BE2C (cell line): Measurements from ENCODE around the gene GUCD1.

ENCODE experiments used
- DNase-seq: peaks from one replicate; pipeline ENCODE4 v3.0.0-alpha.2; 2020
- H3K27me3 ChIP-seq: fragments of 250-450 bp; sonication (Bioruptor Pico); 2 replicates; pipeline ENCODE4 v1.5.1; 2020; ENCODE audit warnings: mild to moderate bottlenecking
- H3K36me3 ChIP-seq: fragments of 250-450 bp; sonication (Bioruptor Pico); 2 replicates; pipeline ENCODE4 v1.5.1; 2020; ENCODE audit warnings: mild to moderate bottlenecking
- H3K4me1 ChIP-seq: fragments of 250-450 bp; sonication (Bioruptor Pico); 2 replicates; pipeline ENCODE4 v1.5.1; 2020
- H3K4me3 ChIP-seq: 2 replicates; pipeline ENCODE4 v1.5.1; 2011; ENCODE audit warnings: low read depth, low read length
- H3K9me3 ChIP-seq: fragments of 250-450 bp; sonication (Bioruptor Pico); 2 replicates; pipeline ENCODE4 v1.5.1; 2020
- TF ChIP-seq, protein P1 (sequence below): IDR thresholded peaks from 2 replicates; pipeline ENCODE4 v1.5.1; 2012; ENCODE audit warnings: mild to moderate bottlenecking, low read depth, low read length

Gene GUCD1

DNA sequence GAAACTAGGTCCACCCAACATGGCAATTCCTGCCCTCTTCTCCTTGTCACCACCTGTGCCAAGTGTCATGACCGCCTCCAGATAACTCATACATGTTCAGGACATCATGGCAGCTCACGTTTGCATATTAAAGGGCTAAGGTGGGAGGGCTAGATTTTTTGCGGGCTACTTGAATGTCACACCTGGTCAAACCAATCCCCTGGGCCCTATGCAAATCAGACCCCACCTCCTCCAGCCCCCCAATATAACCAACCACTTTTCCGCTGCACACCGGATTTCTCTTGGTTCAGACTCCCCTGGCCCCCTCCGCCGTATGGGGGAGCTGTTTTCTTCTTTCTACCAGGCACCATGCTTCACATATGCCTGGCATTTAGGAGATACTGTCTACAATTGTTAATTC is 47.2 kb downstream of the GUCD1 start:
- Histone ChIP-seq H3K4me3 (no peak overlapping the region), H3K27me3 (no peaks in the 10 kb centered on the region), H3K9me3 (no peaks in the 10 kb centered on the region), H3K4me1 (peaks cover 19% of the 10 kb centered on the region), H3K36me3 (no peaks in the 10 kb centered on the region)
- no peak for DNase-seq
- TF ChIP-seq, protein P1, sequence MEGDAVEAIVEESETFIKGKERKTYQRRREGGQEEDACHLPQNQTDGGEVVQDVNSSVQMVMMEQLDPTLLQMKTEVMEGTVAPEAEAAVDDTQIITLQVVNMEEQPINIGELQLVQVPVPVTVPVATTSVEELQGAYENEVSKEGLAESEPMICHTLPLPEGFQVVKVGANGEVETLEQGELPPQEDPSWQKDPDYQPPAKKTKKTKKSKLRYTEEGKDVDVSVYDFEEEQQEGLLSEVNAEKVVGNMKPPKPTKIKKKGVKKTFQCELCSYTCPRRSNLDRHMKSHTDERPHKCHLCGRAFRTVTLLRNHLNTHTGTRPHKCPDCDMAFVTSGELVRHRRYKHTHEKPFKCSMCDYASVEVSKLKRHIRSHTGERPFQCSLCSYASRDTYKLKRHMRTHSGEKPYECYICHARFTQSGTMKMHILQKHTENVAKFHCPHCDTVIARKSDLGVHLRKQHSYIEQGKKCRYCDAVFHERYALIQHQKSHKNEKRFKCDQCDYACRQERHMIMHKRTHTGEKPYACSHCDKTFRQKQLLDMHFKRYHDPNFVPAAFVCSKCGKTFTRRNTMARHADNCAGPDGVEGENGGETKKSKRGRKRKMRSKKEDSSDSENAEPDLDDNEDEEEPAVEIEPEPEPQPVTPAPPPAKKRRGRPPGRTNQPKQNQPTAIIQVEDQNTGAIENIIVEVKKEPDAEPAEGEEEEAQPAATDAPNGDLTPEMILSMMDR: no peak

DNA sequence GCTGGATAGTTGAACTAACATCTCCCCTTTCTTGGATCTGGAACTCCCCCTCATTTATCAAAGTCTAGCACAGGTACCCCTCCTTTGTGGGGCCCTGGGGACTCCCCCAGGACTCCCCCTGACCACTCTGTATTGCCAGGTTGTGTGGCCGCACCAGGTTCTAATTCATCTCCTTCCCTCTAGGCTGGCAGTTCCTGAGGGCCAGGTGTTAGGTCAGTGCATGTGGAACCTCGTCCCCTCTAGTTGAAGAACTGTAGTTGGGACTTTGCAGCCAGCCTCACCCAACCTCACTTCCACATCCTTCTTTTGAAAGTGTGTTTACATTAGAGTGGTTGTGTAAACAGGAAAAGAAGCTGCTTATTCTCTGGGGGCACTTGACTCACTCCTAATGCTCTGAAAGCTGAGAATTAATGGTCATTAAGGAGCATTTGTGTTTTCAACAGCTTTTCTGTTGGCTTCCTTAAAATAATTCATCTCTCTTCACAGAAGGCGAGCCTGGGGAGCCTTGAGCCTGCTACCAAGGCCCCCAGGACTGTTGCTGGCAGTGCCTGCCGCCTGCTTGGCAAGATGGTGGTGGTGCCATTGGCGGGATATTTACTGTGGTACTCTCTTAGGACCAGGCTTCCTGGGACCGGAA is 48.0 kb downstream of the GUCD1 start:
- no peak for DNase-seq
- TF ChIP-seq, protein P1: no peak
- Histone ChIP-seq H3K4me1 (peaks cover 19% of the 10 kb centered on the region), H3K27me3 (no peaks in the 10 kb centered on the region), H3K9me3 (no peaks in the 10 kb centered on the region), H3K4me3 (no peak overlapping the region), H3K36me3 (no peaks in the 10 kb centered on the region)

DNA sequence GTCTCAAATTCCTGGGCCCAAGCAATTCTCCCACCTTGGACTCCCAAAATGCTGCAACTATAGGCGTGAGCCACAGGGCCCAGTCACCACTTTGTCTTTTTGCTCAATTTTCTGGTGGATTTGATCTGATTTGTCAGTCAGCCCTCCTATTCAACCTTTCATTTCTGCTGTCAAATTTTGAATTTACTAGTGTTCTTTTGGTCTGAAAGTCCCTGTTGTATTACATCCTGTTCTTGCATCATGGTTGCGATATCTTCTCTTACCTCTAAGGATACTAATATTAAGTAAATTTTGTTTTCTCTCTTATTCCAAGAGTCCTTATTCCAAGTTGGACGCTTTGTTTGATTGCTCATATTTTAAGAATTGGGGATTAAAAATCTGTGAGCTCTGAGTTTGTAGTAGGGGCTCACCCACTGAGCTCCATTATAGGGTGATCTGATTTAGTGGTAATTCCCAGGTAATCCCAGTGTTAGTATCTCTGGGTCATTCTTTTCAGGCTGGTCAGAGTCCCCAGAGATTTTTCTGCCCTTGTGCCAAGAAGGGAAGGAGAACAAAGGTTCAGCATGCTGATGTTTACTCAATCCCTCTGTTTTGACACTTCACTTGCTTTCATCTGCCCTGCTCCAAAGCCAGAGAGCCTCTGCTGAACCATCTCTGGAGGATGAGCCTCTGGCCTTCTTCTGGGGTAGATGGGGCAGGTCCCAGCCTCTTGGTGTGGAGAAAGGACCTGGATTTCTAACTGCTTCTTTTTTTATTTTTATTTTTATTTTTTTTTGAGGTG is 49.8 kb downstream of the GUCD1 start:
- TF ChIP-seq, protein P1: no peak
- H3K4me1 ChIP-seq: peaks cover 16% of the 10 kb centered on the region
- no peak overlapping the region for H3K4me3 ChIP-seq
- no peaks in the 10 kb centered on the region for H3K27me3 ChIP-seq
- no peaks in the 10 kb centered on the region for H3K36me3 ChIP-seq
- DNase-seq: no peak
- H3K9me3 ChIP-seq: no peaks in the 10 kb centered on the region

DNA sequence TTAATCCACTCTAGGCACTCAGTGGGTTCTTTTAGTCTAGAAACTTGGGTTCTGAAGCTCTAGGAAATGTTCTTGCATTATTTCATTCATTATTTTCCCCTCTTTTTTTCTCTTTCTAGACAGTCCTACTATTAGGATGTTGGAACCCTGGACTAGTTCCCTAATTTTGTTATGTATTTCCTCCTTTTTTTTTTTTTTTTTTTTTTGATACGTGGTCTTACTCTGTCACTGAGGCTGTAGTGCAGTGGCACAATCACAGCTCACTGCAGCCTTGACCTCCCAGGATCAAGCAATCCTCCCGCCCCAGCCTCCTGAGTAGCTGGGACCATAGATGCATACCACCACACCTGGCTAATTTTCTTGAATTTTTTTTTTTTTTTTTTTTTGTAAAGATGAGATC is 50.4 kb downstream of the GUCD1 start:
- Histone ChIP-seq H3K4me3 (no peak overlapping the region), H3K9me3 (no peaks in the 10 kb centered on the region), H3K27me3 (no peaks in the 10 kb centered on the region), H3K36me3 (no peaks in the 10 kb centered on the region), H3K4me1 (peaks cover 15% of the 10 kb centered on the region)
- DNase-seq: no peak
- TF ChIP-seq, protein P1: no peak

DNA sequence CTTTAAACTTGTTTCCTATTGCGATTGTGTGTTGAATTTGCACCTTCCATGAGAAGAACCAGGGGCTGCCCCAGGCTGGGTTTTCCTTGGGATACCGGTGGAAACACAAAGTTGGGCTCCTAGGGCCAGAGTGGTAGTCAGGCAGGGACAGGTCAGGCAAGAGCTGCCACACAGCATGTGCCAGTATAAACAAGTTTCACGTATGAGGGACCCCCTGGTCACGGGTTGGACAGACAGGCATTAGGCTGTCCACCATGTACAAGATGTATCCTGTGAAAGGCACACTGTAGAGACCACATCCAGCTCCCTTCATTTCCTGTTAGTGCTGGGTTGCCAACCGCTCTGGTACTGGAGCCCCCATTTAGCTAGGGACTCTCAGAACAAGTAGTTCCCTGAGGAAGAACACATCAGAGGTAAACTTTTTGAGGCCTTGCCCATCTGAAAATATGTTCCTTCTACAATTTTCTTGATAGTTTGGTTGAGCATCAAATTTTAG is 51.0 kb downstream of the GUCD1 start:
- TF ChIP-seq, protein P1: no peak
- Histone ChIP-seq H3K27me3 (no peaks in the 10 kb centered on the region), H3K4me3 (no peak overlapping the region), H3K4me1 (peaks cover 15% of the 10 kb centered on the region), H3K36me3 (no peaks in the 10 kb centered on the region), H3K9me3 (no peaks in the 10 kb centered on the region)
- DNase-seq: no peak
